NCI-H128 (cell line): ENCODE data around the gene LECT2.

Experiments
- DNase-seq: peaks from one replicate; lab custom pipeline; 2025; ENCODE audit not compliant: unreplicated experiment; lab: John Stamatoyannopoulos, UW

LECT2 gene

DNA sequence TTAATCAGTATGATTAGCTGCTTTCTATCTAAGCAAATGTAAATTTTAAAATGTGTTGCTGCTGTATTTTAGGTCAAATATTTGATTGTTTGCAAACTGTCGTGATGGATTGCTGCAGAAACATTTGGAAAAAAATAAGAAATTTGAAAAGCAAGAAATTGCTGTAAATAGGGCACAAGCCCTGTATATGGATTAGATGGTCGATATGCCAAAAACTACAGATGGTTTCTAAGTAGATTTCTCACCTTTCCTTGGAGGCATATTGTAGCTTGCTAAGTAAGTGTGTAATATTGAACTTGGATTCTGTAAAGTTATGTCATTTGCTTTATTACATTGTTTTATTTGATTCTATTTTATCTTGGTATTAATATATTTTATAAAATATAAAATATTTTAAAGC lies 13.1 kb downstream of the LECT2 start:
- DNase-seq, result no peak

- DNase-seq, result no peak
Observed at GRCh38 chr5:135937245-135937911, 17.4 kb downstream of the LECT2 start.

DNA sequence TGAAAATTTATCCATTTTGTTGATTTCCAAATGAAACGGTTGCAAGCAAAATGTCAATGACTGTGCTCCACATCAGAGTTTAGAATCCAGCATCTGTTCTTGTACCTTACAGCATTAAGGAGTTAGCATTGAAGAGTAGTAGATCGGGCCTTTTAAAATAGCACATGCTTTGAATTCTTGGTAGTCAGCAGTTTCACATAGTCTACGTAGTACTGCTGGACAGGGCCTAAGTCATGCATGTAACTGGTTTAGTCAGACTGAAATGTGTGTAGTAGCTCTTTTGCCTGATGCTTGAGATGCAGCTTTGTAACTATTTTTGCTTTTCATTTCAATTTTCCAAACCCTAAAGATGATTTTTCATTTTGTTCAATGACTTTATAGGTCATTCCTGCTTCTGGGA lies 19.8 kb downstream of the LECT2 start:
- DNase-seq, result no peak

GRCh38 chr5:135930949-135931295 lies 23.9 kb downstream of the LECT2 start:
- no peak for DNase-seq

GRCh38 chr5:135930029-135930948 lies 24.5 kb downstream of the LECT2 start:
- no peak for DNase-seq

GRCh38 chr5:135921388-135921787 lies 33.4 kb downstream of the LECT2 start:
- no peak for DNase-seq

DNA sequence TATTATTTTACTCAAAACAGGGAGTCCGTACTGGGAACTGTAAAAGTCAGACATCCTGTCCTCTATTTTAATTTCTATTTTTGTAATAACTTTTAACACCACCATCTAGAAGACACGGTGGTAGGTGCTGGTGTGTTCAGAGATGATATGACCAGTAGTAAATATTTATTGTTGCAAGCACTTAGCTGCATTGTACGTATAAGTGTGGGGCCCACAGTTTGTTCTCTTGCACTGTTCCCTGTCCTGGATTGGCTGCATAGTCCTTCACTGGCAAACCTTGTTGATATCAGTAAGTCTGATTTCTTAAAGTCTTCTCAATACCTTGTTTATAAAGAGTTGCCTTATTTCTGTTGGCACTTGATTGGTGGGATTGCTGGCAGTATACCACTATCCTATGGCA lies 34.6 kb downstream of the LECT2 start:
- DNase-seq, result no peak

DNA sequence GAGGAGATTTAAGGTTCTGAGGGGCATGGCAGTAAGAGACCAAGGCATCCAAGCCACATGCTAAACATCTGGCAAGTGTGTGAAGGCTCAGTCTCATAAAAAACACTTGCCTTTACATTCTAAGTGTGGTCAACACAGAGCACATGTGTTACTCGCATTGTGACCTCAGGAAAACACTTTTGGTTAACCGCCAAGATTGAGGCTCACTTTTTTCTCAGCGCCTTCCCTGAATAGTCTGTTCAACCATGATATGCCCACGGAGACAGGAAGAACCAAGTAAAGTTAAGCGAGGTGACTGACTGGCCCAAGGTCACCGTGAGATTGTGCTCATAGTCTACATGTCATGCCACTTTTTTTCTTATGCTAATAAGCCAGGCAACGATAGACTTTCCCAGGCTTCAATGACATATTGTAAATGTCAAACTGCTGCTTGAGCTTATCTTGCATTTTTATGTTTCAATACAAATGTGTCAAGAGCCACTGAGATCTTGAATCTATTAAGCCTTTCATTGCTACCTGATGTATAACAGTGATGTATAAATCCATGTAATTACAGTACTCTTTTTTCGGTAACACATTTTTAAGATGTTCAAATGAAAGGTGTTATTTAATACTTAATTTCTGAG lies 38.0 kb downstream of the LECT2 start:
- no peak for DNase-seq

DNA sequence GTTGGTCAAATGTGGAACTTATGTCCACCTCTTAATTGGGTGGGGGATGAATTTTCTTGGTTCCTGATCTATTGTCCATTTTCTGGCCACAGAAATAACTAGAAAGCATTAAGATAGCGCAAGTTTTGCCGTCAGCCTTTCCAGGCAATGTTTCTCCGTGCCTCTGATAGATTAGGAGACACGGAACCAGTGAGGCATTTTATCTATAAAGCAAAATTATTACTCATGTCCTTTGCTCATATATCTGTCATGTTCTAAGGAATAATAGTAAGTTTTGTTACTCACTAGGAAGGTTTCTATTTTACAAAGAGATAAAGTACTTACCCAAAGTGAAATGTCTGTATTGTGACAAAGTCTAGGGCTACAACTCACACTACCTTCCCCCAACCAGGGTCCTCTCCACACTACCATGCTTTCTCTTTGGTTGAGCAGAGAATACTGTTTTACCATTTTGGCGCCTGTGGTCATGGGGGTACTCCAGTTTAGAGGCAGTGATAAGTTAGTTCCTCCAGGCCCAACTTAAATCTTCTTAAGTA lies 39.2 kb downstream of the LECT2 start:
- DNase-seq, result no peak

DNA sequence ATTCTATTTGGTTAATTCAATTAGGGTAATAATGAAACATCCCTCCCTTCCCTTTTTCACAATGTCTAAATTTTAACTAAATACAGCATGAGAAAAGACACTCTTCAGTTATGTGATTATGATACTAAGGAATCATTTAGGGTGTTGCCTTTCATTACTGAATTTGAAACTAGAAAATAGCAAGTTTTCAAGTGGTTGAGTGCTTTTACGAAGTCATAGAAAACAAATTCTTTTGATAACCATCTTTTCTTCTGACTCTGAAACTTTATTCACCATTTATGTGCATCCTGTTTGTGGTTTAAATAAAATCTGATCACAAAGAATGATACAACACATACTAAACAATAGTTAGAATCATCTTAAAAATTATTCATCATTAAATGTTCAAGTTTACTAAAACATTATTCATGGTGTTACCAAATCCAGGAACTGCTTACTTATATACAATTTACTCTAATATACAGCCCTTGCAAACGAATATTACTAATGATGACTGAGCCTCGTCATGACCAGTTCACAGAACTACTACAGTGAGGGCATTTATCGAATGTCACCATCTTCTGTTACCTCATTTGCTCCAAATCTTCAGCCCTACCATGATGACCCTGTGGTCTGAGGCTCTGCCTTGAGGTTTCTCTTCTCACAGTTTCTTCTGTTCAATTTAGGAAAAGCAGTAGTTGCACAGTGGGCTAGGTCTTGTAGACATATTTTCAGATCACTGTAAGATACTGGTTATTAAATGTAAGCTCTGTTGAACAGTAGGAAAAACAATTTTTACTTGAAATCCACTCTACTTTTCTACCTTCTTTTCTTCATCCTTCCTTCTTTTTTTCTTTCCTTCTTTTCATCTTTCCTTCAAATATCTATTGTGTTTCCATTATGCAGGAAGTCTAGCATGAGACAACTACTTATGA lies 40.8 kb downstream of the LECT2 start:
- no peak for DNase-seq

DNA sequence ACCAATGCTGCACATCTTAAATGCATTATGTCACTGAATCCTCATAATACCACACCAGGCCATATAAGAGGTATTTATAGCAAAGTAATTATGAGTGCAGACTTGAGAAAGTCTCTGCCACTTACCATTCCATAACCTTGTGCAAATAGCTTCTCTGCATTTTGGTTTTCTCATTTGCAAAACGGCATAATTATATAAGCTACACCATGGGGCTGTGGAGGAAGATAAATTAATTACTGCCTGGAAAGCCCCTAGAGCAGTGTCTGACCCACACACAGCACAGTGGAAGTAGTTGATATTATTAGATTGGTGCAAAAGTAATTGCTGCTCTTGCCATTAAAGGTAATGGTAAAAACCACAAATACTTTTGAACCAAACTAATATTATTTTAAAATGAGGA lies 49.6 kb downstream of the LECT2 start:
- DNase-seq, result no peak

GRCh38 chr5:135901633-135902032 lies 53.1 kb downstream of the LECT2 start:
- no peak for DNase-seq

DNA sequence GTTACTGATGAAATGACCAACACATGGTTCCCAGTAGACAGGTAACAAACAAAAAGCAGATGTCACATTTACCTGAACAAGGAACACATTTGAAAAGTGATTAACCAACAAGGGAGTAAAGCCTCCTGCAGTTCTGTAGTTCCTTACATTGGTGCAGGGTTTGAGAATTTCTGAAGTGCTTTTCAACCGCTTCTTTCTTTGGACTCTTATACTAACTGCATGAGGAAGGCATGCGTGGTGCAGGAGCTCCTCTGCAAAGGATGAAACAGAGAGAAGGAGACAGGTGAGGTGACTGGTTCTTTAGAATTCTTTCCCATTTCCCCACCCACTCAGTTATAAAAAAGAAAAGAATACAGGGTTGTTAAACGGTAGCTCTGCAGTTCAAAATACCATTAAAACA lies 54.5 kb downstream of the LECT2 start:
- no peak for DNase-seq

DNA sequence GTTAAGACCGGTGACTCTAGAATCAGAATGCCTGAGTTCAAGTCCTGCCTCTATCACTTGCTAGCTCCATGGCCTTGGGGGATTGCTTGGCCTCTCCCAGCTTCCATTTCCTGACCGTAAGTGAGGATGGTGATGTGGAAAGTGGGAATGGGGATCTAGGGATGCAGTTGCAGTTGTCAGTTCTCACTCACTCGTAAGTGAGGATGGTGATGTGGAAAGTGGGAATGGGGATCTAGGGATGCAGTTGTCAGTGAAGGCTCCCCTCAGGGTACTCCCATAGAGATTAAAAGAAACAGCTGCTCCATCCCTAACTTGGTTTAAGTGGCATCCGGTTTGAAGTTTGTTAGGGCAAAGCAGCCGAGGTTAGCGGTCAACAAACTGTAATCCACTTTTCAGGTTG lies 56.1 kb downstream of the LECT2 start:
- DNase-seq, result no peak
